ENCODE measurements around the gene CREB5. TPM values are rescaled to one million over a fixed set of nuclear protein-coding genes. Genes with fewer than 3 reads are reported as not detected.
"Not testable (repeated sequence)": the region's sequence is repeated elsewhere in the genome, so short reads cannot be mapped to it uniquely, and the experiment has no call there.

The CREB5 gene
- total RNA-seq, 2 donors from 2014 or later, result 0.81 to 1.8 TPM

DNA sequence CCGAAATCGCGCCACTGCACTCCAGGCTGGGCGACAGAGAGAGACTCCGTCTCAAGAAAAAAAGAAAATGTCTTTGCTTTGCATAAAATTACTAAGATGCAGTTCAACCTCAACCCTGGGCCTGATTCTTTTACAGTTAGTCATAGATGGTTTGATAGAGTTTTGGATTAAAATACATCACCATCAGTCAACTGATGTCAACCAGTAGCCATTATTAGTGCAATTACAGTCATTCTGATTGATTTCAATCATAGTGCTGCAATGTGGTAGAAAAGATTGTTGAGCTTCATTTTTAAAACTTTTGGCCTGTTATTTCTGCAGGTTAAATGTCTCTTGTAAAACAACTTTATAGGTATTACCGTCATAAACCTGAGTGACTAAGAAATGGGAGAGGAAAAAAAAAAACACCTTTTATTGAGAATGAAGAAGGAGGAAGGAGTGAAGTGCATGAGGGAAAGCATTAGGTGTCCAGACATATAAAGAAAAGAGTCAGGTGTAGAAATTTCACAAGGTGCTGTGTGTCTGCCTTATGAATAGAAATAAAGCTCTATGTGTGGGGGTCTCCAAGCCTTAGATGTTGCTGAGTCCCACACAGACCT lies 395.2 kb downstream of the CREB5 start:
- H3K36me3 Mint-ChIP-seq (ENCODE audit: low read depth), result no peaks in the 10 kb centered on the region
- no peaks in the 10 kb centered on the region for H3K4me1 Mint-ChIP-seq
- no peak overlapping the region for H3K4me3 Mint-ChIP-seq
- no peak overlapping the region for H3K27ac Mint-ChIP-seq
- H3K27me3 Mint-ChIP-seq, result no peaks in the 10 kb centered on the region
- ATAC-seq (no peak), DNase-seq (no peak)
- H3K9me3 ChIP-seq (ENCODE audit: control insufficient read depth, low read length, poor library complexity, severe bottlenecking), result no peaks in the 10 kb centered on the region

- no peak for DNase-seq
- H3K27me3 Mint-ChIP-seq, result no peaks in the 10 kb centered on the region
- no peak overlapping the region for H3K4me3 Mint-ChIP-seq
- no peak for ATAC-seq
- no peaks in the 10 kb centered on the region for H3K9me3 ChIP-seq (ENCODE audit: control insufficient read depth, low read length, poor library complexity, severe bottlenecking)
- H3K4me1 Mint-ChIP-seq, result no peaks in the 10 kb centered on the region
- no peak overlapping the region for H3K27ac Mint-ChIP-seq
- H3K36me3 Mint-ChIP-seq (ENCODE audit: low read depth), result no peaks in the 10 kb centered on the region
Measured at GRCh38 chr7:28808796-28809533, 396.6 kb downstream of the CREB5 start.

GRCh38 chr7:28811008-28811407 lies 398.7 kb downstream of the CREB5 start:
- H3K36me3 Mint-ChIP-seq (ENCODE audit: low read depth), result no peaks in the 10 kb centered on the region
- no peaks in the 10 kb centered on the region for H3K4me1 Mint-ChIP-seq
- no peak overlapping the region for H3K4me3 Mint-ChIP-seq
- H3K27me3 Mint-ChIP-seq, result no peaks in the 10 kb centered on the region
- ATAC-seq (no peak), DNase-seq (no peak)
- no peak overlapping the region for H3K27ac Mint-ChIP-seq
- no peaks in the 10 kb centered on the region for H3K9me3 ChIP-seq (ENCODE audit: control insufficient read depth, low read length, poor library complexity, severe bottlenecking)

- Mint-ChIP-seq H3K4me1 (no peaks in the 10 kb centered on the region), H3K4me3 (no peak overlapping the region), H3K27me3 (no peaks in the 10 kb centered on the region), H3K36me3 (ENCODE audit: low read depth) (no peaks in the 10 kb centered on the region), H3K27ac (no peak overlapping the region)
- no peaks in the 10 kb centered on the region for H3K9me3 ChIP-seq (ENCODE audit: control insufficient read depth, low read length, poor library complexity, severe bottlenecking)
- no peak for DNase-seq
- no peak for ATAC-seq
Measured at GRCh38 chr7:28811701-28812430, 399.5 kb downstream of the CREB5 start.

DNA sequence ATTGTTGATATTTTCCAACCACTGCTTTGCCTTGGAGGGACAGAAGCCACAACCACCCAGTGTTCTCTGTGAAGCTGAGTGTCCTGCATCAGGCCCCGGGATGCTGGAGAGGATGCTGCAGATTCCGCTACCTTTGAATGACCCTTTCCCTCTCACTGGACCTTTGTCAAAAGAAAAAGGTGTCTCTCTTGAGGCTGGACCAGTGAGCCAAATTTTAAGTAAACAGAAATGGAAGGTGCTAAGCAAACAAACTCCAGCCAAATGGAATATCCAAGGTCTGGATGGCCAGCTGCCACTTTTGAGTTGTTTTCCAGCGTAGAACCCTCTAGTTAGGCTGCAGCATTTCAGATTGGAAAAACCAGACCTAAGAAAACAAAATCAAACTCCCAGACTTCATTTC lies 400.3 kb downstream of the CREB5 start:
- ATAC-seq (no peak), DNase-seq (no peak)
- no peaks in the 10 kb centered on the region for H3K36me3 Mint-ChIP-seq (ENCODE audit: low read depth)
- H3K4me3 Mint-ChIP-seq, result no peak overlapping the region
- H3K9me3 ChIP-seq (ENCODE audit: control insufficient read depth, low read length, poor library complexity, severe bottlenecking), result no peaks in the 10 kb centered on the region
- no peaks in the 10 kb centered on the region for H3K4me1 Mint-ChIP-seq
- no peak overlapping the region for H3K27ac Mint-ChIP-seq
- H3K27me3 Mint-ChIP-seq, result no peaks in the 10 kb centered on the region

GRCh38 chr7:28813243-28813962 lies 401.1 kb downstream of the CREB5 start:
- no peak overlapping the region for H3K4me3 Mint-ChIP-seq
- no peaks in the 10 kb centered on the region for H3K4me1 Mint-ChIP-seq
- no peaks in the 10 kb centered on the region for H3K9me3 ChIP-seq (ENCODE audit: control insufficient read depth, low read length, poor library complexity, severe bottlenecking)
- peaks cover 2% of the 10 kb centered on the region for H3K27me3 Mint-ChIP-seq
- no peaks in the 10 kb centered on the region for H3K36me3 Mint-ChIP-seq (ENCODE audit: low read depth)
- H3K27ac Mint-ChIP-seq, result no peak overlapping the region
- DNase-seq, result no peak
- ATAC-seq, result no peak

- no peaks in the 10 kb centered on the region for H3K4me1 Mint-ChIP-seq
- no peaks in the 10 kb centered on the region for H3K36me3 Mint-ChIP-seq (ENCODE audit: low read depth)
- no peak for DNase-seq
- H3K27me3 Mint-ChIP-seq, result peaks cover 7% of the 10 kb centered on the region
- no peak for ATAC-seq
- H3K27ac Mint-ChIP-seq, result no peak overlapping the region
- no peak overlapping the region for H3K4me3 Mint-ChIP-seq
- no peaks in the 10 kb centered on the region for H3K9me3 ChIP-seq (ENCODE audit: control insufficient read depth, low read length, poor library complexity, severe bottlenecking)
Measured at GRCh38 chr7:28815369-28815927, 403.1 kb downstream of the CREB5 start.

- no peaks in the 10 kb centered on the region for H3K36me3 Mint-ChIP-seq (ENCODE audit: low read depth)
- H3K4me3 Mint-ChIP-seq, result no peak overlapping the region
- H3K27me3 Mint-ChIP-seq, result peaks cover 7% of the 10 kb centered on the region
- no peak overlapping the region for H3K27ac Mint-ChIP-seq
- H3K4me1 Mint-ChIP-seq, result no peaks in the 10 kb centered on the region
- DNase-seq (no peak), ATAC-seq (no peak)
- H3K9me3 ChIP-seq (ENCODE audit: control insufficient read depth, low read length, poor library complexity, severe bottlenecking), result no peaks in the 10 kb centered on the region
Measured at GRCh38 chr7:28815928-28816373, 403.6 kb downstream of the CREB5 start.

DNA sequence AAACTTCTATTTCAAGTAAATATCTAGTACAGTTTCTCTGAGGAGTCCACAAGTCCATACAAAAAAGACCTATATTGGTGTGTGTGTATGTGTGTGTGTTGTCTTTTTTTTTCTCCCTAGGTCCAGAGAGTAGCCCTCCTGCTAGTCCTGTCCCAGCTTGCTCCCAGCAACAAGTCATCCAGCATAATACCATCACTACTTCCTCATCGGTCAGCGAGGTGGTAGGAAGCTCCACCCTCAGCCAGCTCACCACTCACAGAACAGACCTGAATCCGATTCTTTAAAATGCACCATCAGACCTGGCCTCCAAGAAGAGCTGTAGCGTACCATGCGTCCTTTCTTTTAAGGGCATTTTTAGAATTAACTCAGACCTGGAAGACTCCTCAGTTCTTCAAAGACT lies 406.7 kb downstream of the CREB5 start:
- ATAC-seq, result no peak
- peaks cover 23% of the 10 kb centered on the region for H3K27me3 Mint-ChIP-seq

DNA sequence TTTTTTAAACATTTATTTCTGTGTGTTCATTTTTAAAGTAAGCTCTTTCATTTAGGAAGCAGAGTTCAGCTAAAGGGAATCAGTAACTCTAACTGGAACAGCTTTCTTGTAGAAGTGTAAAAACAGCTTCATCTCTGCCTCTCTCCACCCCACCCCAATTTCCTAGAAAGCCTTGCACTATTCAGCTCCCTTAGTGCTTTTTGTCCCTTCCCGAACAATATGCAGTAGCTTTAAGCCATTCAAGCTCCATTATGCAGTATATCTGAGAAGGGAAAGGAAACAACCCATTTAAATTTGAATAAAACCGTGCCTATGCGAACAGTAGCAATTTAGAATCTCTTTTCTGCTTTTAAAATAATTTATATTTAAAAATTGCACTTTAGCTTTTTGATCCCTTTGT lies 411.3 kb downstream of the CREB5 start:
- Mint-ChIP-seq H3K36me3 (ENCODE audit: low read depth) (no peaks in the 10 kb centered on the region), H3K4me1 (no peaks in the 10 kb centered on the region), H3K4me3 (no peak overlapping the region), H3K27me3 (peaks cover 30% of the 10 kb centered on the region), H3K27ac (no peak overlapping the region)
- H3K9me3 ChIP-seq (ENCODE audit: control insufficient read depth, low read length, poor library complexity, severe bottlenecking), result no peaks in the 10 kb centered on the region
- DNase-seq, result no peak
- no peak for ATAC-seq

More for the DNA sequence above, 406.7 kb downstream of the CREB5 start:
- no peaks in the 10 kb centered on the region for H3K36me3 Mint-ChIP-seq (ENCODE audit: low read depth)
- no peaks in the 10 kb centered on the region for H3K4me1 Mint-ChIP-seq
- no peak overlapping the region for H3K27ac Mint-ChIP-seq
- no peaks in the 10 kb centered on the region for H3K9me3 ChIP-seq (ENCODE audit: control insufficient read depth, low read length, poor library complexity, severe bottlenecking)
- DNase-seq, result no peak
- no peak overlapping the region for H3K4me3 Mint-ChIP-seq

- H3K4me3 Mint-ChIP-seq; H3K27ac Mint-ChIP-seq; H3K4me1 Mint-ChIP-seq; ATAC-seq; DNase-seq; H3K9me3 ChIP-seq (ENCODE audit: control insufficient read depth, low read length, poor library complexity, severe bottlenecking); H3K36me3 Mint-ChIP-seq (ENCODE audit: low read depth): not testable (repeated sequence)
- peaks cover 26% of the 10 kb centered on the region for H3K27me3 Mint-ChIP-seq
Measured at GRCh38 chr7:28825817-28826448, 413.6 kb downstream of the CREB5 start.

DNA sequence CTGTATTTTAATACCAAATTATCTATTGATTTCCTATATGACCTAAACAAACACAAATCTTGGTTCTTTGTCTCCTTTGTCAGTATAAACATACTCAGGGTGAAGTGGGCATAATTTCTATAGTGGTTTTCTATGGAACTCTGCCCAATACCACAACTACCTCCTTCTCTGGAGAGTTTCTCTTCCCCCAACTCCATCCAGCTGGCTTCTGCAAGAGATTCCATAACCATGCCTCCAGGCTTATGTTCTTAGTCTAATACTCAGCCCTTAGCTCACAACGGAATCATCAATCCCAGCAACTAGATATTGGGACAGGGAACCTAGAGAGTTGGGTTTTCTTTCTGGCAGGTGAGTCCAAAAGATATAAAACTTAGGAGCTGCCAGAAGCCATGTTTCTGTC lies 418.5 kb downstream of the CREB5 start:
- H3K4me3 Mint-ChIP-seq, result no peak overlapping the region
- no peaks in the 10 kb centered on the region for H3K4me1 Mint-ChIP-seq
- DNase-seq (no peak), ATAC-seq (no peak)
- no peaks in the 10 kb centered on the region for H3K9me3 ChIP-seq (ENCODE audit: control insufficient read depth, low read length, poor library complexity, severe bottlenecking)
- H3K27ac Mint-ChIP-seq, result no peak overlapping the region
- H3K36me3 Mint-ChIP-seq (ENCODE audit: low read depth), result no peaks in the 10 kb centered on the region
- peaks cover 8% of the 10 kb centered on the region for H3K27me3 Mint-ChIP-seq
